ENCODE results near the gene BRD3OS. TPM values are rescaled to one million over a fixed set of nuclear protein-coding genes. Genes with fewer than 3 reads are reported as not detected.

BRD3OS gene
- total and polyA plus RNA-seq, 2 experiments from 2014 or later = 36.3 to 36.6 TPM

GRCh38 chr9:134040176-134040565, 14.9 kb downstream of the BRD3OS start:
- TF ChIP-seq EZH2phosphoT487 (IDR thresholded peaks at IDR 0.05; ENCODE audit: insufficient read depth, low read depth) (no peak), EZH2 (IDR thresholded peaks at IDR 0.05; ENCODE audit: insufficient read depth, poor library complexity, severe bottlenecking) (no peak)
- Histone ChIP-seq H3F3A (ENCODE audit: insufficient read depth) (no peaks in the 10 kb centered on the region), H3K4me1 (ENCODE audit: insufficient read depth) (no peaks in the 10 kb centered on the region), H3K27me3 (replicated peaks; ENCODE audit: insufficient read depth) (no peaks in the 10 kb centered on the region), H3K9ac (no peak overlapping the region), H3K4me3 (no peak overlapping the region), H2AFZ (no peak overlapping the region), H3K9me3 (ENCODE audit: low read depth) (no peaks in the 10 kb centered on the region), H4K20me1 (ENCODE audit: insufficient read depth) (no peaks in the 10 kb centered on the region), H3K79me2 (ENCODE audit: insufficient read depth) (no peaks in the 10 kb centered on the region), H3K9me2 (ENCODE audit: insufficient read depth) (no peaks in the 10 kb centered on the region), H3K27ac (no peak overlapping the region), H3K4me2 (ENCODE audit: unreplicated experiment) (no peak overlapping the region), H3K36me3 (ENCODE audit: low read depth) (peaks cover 9% of the 10 kb centered on the region; the same call in 1 of the 2 replicates)
- 96 to 99% methylated on average over 17 of the region's 17 CpGs for WGBS, 2 experiments (ENCODE audit: low coverage in 1 of 2, low lambda C conversion rate in 2 of 2, missing lambda C conversion rate in 2 of 2)
- in situ Hi-C loops (cut with MboI) = no loop called here
- no peak for DNase-seq

GRCh38 chr9:134040781-134041648, 15.7 kb downstream of the BRD3OS start:
- H2AFZ ChIP-seq = no peak overlapping the region

GRCh38 chr9:134041649-134041962, 16.3 kb downstream of the BRD3OS start:
- in situ Hi-C loops (cut with MboI) = no loop called here
- no peak for DNase-seq

More at GRCh38 chr9:134040781-134041648, 15.7 kb downstream of the BRD3OS start:
- H3K4me1 ChIP-seq (ENCODE audit: insufficient read depth) = no peaks in the 10 kb centered on the region
- no peaks in the 10 kb centered on the region for H4K20me1 ChIP-seq (ENCODE audit: insufficient read depth)
- no peaks in the 10 kb centered on the region for H3F3A ChIP-seq (ENCODE audit: insufficient read depth)
- no peak overlapping the region for H3K4me3 ChIP-seq
- peaks cover 9% of the 10 kb centered on the region; the same call in 1 of the 2 replicates for H3K36me3 ChIP-seq (ENCODE audit: low read depth)
- in situ Hi-C loops (cut with MboI) = no loop called here
- TF ChIP-seq EZH2 (IDR thresholded peaks at IDR 0.05; ENCODE audit: insufficient read depth, poor library complexity, severe bottlenecking) (no peak), EZH2phosphoT487 (IDR thresholded peaks at IDR 0.05; ENCODE audit: insufficient read depth, low read depth) (no peak)
- H3K27ac ChIP-seq = no peak overlapping the region
- no peaks in the 10 kb centered on the region for H3K27me3 ChIP-seq (replicated peaks; ENCODE audit: insufficient read depth)
- 75 to 77% methylated on average over 21 of the region's 21 CpGs for WGBS, 2 experiments (ENCODE audit: low coverage in 1 of 2, low lambda C conversion rate in 2 of 2, missing lambda C conversion rate in 2 of 2)
- H3K9ac ChIP-seq = no peak overlapping the region
- H3K9me3 ChIP-seq (ENCODE audit: low read depth) = no peaks in the 10 kb centered on the region
- no peak overlapping the region for H3K4me2 ChIP-seq (ENCODE audit: unreplicated experiment)
- H3K9me2 ChIP-seq (ENCODE audit: insufficient read depth) = no peaks in the 10 kb centered on the region
- DNase-seq = no peak
- no peaks in the 10 kb centered on the region for H3K79me2 ChIP-seq (ENCODE audit: insufficient read depth)

GRCh38 chr9:134043531-134043988, 18.3 kb downstream of the BRD3OS start:
- in situ Hi-C loops (cut with MboI) = no loop called here
- Histone ChIP-seq H3K4me2 (ENCODE audit: unreplicated experiment) (no peak overlapping the region), H3K9ac (no peak overlapping the region), H3K9me2 (ENCODE audit: insufficient read depth) (no peaks in the 10 kb centered on the region), H3F3A (ENCODE audit: insufficient read depth) (no peaks in the 10 kb centered on the region), H3K4me1 (ENCODE audit: insufficient read depth) (no peaks in the 10 kb centered on the region), H3K9me3 (ENCODE audit: low read depth) (no peaks in the 10 kb centered on the region), H3K4me3 (no peak overlapping the region), H3K36me3 (ENCODE audit: low read depth) (no peaks in the 10 kb centered on the region), H3K27ac (no peak overlapping the region), H4K20me1 (ENCODE audit: insufficient read depth) (no peaks in the 10 kb centered on the region), H3K79me2 (ENCODE audit: insufficient read depth) (no peaks in the 10 kb centered on the region), H3K27me3 (replicated peaks; ENCODE audit: insufficient read depth) (no peaks in the 10 kb centered on the region), H2AFZ (no peak overlapping the region)
- no peak for DNase-seq
- TF ChIP-seq EZH2phosphoT487 (IDR thresholded peaks at IDR 0.05; ENCODE audit: insufficient read depth, low read depth) = no peak
- TF ChIP-seq EZH2 (IDR thresholded peaks at IDR 0.05; ENCODE audit: insufficient read depth, poor library complexity, severe bottlenecking) = no peak
- WGBS, 2 experiments (ENCODE audit: low coverage in 1 of 2, low lambda C conversion rate in 2 of 2, missing lambda C conversion rate in 2 of 2) = 89 to 94% methylated on average over 11 of the region's 11 CpGs

More at GRCh38 chr9:134041649-134041962, 16.3 kb downstream of the BRD3OS start:
- no peaks in the 10 kb centered on the region for H3K27me3 ChIP-seq (replicated peaks; ENCODE audit: insufficient read depth)
- H3K36me3 ChIP-seq (ENCODE audit: low read depth) = peaks cover 9% of the 10 kb centered on the region; the same call in 1 of the 2 replicates
- no peaks in the 10 kb centered on the region for H4K20me1 ChIP-seq (ENCODE audit: insufficient read depth)
- H3K79me2 ChIP-seq (ENCODE audit: insufficient read depth) = no peaks in the 10 kb centered on the region
- TF ChIP-seq EZH2phosphoT487 (IDR thresholded peaks at IDR 0.05; ENCODE audit: insufficient read depth, low read depth) (no peak), EZH2 (IDR thresholded peaks at IDR 0.05; ENCODE audit: insufficient read depth, poor library complexity, severe bottlenecking) (no peak)
- H3K9ac ChIP-seq = no peak overlapping the region
- no peaks in the 10 kb centered on the region for H3K9me3 ChIP-seq (ENCODE audit: low read depth)
- WGBS, 2 experiments (ENCODE audit: low coverage in 1 of 2, low lambda C conversion rate in 2 of 2, missing lambda C conversion rate in 2 of 2) = 93 to 95% methylated on average over 16 of the region's 16 CpGs
- H3K9me2 ChIP-seq (ENCODE audit: insufficient read depth) = no peaks in the 10 kb centered on the region
- H3K4me1 ChIP-seq (ENCODE audit: insufficient read depth) = no peaks in the 10 kb centered on the region
- H3F3A ChIP-seq (ENCODE audit: insufficient read depth) = no peaks in the 10 kb centered on the region
- H2AFZ ChIP-seq = no peak overlapping the region
- H3K4me3 ChIP-seq = no peak overlapping the region
- H3K27ac ChIP-seq = no peak overlapping the region
- H3K4me2 ChIP-seq (ENCODE audit: unreplicated experiment) = no peak overlapping the region
